Adipose tissue (tissue), 3 donors: ENCODE measurements around the gene TRUB2. TPM values are rescaled to one million over a fixed set of nuclear protein-coding genes. Genes with fewer than 3 reads are reported as not detected.

Experiments used
- polyA plus RNA-seq, 3 donors: library from polyadenylated mRNA; stranded (reverse); fragments of 200-250 nt; gene quantifications; one replicate each; pipeline ENCODE4 v1.2.3, GENCODE V29; 2013
- donor health status: healthy with polysubstance abuse.
- donor health status: Bipolar disorder and iron deficiency.
- donor health status: healthy.

The TRUB2 gene
- polyA plus RNA-seq, 3 donors, result 9.2 to 17.4 (median 10.7) TPM

Other genes starting within 250 kb of the TRUB2 start
- 10 to 100 TPM; 36.1 to 63.9 (median 39.9) TPM for gene PTGES2, start 194.7 kb downstream of the TRUB2 start, polyA plus RNA-seq
- 10 to 100 TPM in 1 of 3 donors, 1 to 10 TPM in 2; 5.9 to 15.6 (median 9.5) TPM for gene LCN2, start 173.0 kb downstream of the TRUB2 start, polyA plus RNA-seq
- gene BBLN, start 162.2 kb downstream of the TRUB2 start, polyA plus RNA-seq, result 100 to 1,000 TPM in 1 of 3 donors, 10 to 100 TPM in 2; 74.5 to 110 (median 95.4) TPM
- gene CIZ1, start 130.9 kb downstream of the TRUB2 start, polyA plus RNA-seq, result 10 to 100 TPM; 56.6 to 69.7 (median 57.0) TPM
- 10 to 100 TPM in 1 of 3 donors, 1 to 10 TPM in 2; 4.5 to 22.8 (median 6.4) TPM for gene DNM1, start 119.1 kb downstream of the TRUB2 start, polyA plus RNA-seq
- gene GOLGA2, start 46.4 kb downstream of the TRUB2 start, polyA plus RNA-seq, result 100 to 1,000 TPM in 1 of 3 donors, 10 to 100 TPM in 2; 39.4 to 118 (median 52.6) TPM
- gene SWI5, start 46.2 kb downstream of the TRUB2 start, polyA plus RNA-seq, result 10 to 100 TPM; 19.4 to 45.3 (median 27.9) TPM
- gene COQ4, start 392 bp upstream of the TRUB2 start, polyA plus RNA-seq, result 10 to 100 TPM; 30.6 to 46.2 (median 42.0) TPM
- gene SLC27A4, start 18.1 kb upstream of the TRUB2 start, polyA plus RNA-seq, result 10 to 100 TPM; 10.9 to 16.7 (median 13.6) TPM
- gene URM1, start 48.9 kb upstream of the TRUB2 start, polyA plus RNA-seq, result 10 to 100 TPM; 58.8 to 75.4 (median 60.4) TPM
- 10 to 100 TPM; 13.8 to 59.4 (median 19.8) TPM for gene CERCAM, start 98.4 kb upstream of the TRUB2 start, polyA plus RNA-seq
- gene ODF2, start 133.6 kb upstream of the TRUB2 start, polyA plus RNA-seq, result 10 to 100 TPM in 2 of 3 donors, 1 to 10 TPM in 1; 9.9 to 17.2 (median 15.0) TPM
- 10 to 100 TPM in 2 of 3 donors, 1 to 10 TPM in 1; 6.9 to 15.9 (median 10.6) TPM for gene GLE1, start 182.3 kb upstream of the TRUB2 start, polyA plus RNA-seq
- gene SPTAN1, start 230.1 kb upstream of the TRUB2 start, polyA plus RNA-seq, result 100 to 1,000 TPM in 2 of 3 donors, 10 to 100 TPM in 1; 41.2 to 147 (median 103) TPM